GM21423 (cell line): ENCODE data around the gene ARL13A.
"Not testable (repeated sequence)": the region's sequence is repeated elsewhere in the genome, so short reads cannot be mapped to it uniquely, and the experiment has no call there.

ENCODE experiments used
- ATAC-seq: cut with Tn5 transposase; IDR thresholded peaks from one replicate; pipeline ENCODE4 v1.9.1; 2021; ENCODE audit warnings: mild to moderate bottlenecking, moderate library complexity; ENCODE audit not compliant: unreplicated experiment

ARL13A gene

DNA sequence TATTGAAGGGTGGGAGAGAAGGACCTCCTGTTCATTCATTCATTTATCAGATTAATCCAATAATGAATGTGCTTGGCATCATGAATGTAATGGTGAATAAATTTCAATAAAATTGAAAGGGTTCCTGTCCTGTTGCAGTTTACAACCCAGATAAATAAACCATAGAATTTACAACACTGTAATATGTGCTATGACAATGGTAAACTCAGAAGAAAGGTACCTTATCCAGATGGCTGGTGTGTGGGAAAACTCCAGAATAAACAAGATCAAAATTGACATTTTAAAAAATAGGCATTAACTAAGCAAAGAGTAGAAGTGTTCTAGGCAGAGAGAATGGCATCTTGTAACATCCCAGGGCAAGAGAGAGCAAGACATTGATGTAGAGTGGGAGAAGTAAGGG, 15.3 kb downstream of the ARL13A start:
- ATAC-seq = no peak

DNA sequence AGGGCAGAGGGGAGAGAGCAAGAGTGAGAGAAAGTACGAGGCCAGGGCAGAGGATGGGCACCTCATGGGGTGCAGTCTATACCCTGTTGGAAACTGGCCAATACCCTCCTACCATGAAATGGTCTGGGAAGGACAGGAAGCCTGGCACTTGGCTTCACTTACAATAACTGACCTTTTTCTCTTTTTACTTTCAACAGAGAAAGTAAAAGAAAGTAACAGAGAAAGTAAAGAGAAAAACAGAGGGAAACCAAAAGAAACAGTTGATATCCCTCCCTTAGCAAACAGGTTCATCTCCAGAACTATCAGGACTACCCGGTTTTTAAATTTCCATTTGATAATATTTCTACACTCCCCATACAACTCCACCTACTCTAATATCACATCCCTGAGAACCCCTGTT, 20.6 kb downstream of the ARL13A start:
- no peak for ATAC-seq

DNA sequence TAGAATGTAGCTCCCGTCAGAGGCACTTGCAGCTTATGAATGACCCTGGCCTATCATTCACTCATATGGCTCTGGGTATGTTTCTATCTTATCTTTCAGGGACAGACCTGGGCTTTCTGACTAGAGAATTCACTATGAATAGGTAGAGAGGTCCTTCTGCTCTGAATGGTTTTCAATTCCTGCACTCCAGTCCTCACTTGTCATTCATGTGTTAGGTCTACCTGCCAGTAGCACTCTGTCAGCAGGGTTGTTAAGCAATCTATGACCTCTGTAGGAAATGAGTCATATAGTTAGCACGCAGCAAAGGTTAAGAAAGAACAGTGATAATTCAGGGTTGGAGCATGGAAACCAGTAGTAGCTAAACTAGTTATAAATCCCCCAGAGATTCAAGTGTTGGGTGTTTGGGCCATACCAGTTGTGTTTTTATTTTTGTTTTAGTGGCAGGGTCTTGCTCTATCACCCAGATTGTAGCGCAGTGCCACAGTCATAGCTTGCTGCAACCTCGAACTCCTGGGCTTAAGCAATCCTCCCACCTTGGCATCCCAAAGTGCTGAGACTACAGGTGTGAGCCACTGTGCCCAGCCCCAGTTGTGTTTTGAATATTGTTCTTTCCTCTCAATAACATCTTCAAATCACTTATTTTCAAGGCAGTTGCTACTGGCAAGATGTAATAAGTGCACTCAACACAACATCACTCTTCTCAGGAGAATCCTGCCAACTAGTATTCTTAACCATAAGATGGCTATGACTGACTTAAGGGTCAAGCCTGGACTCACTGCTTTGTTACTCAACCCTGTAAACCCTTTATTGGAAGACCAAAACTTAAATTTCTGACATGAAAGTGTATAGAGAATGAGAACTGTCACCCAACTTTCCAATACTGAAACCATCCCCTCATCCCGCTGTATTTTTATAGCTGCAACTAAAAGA, 25.1 kb downstream of the ARL13A start:
- peak; percentile 87 for ATAC-seq

DNA sequence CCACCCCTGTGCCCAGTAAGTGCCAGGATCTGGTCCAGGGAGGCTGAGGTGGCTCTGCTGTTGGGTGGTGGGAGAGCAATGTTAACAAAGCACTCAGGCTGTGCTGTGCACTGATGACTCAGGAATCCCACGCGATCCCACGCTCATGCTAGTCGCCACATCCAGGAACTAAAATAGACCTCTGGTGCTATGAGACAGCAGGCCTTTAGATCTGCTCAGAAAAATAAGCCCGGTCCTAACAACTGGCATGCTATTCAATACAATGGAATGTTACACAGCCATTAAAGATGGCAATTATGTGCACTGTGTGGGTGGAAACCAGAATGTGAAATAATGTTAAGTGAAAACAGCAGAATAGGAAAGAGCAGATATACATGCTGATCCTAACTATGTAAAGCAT, 26.0 kb downstream of the ARL13A start:
- ATAC-seq = no peak

DNA sequence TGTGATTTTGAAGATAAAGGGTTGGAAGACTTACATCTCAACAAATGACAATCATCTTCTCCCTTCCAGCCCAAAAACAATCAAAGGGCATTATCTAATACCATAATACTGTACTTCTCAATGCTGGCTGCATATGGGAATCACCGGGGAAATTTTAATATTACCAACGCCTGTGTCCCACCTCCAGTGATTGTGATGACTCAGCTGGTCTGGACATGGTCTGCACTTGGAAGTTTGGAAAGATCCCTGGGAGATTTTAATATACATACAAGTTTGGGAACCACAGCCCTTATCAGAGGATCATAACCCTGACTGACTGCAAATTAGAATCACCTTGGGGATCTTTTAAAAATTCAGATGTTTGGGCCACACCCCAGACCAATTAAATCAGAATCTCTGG, 29.9 kb downstream of the ARL13A start:
- no peak for ATAC-seq

DNA sequence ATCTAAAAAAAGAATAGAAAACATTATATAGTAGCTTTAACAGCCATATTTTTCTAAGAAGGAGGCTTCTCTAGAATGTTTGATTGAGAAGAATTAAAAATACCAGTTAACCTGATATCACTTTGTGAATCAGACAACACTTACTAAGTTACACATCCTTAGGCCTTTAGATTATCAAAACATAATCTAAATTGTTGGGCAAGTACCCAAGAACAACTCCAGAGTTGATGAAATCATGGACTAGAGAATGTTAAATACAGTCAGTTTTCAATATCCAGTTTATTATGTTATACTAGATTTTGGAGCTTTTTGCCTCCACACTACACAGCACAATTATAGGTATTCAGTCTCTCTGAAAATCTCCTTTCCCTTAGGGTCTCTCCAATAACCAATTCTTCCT, 39.6 kb downstream of the ARL13A start:
- ATAC-seq = no peak

DNA sequence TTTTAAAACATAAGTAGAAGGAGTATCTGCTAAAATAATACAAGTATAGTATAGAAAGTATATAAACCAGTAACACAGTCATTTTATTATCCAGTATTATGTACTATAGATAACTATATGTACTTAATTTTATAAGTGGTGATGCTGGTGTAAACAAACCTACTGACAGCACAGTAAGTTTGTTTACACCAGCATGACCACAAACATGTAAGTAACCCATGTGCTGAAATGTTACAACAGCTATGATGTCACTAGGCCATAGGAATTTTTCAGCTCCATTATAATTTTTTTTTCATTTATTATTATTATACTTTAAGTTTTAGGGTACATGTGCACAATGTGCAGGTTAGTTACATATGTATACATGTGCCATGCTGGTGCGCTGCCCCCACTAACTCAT, 42.5 kb downstream of the ARL13A start:
- not testable (repeated sequence) for ATAC-seq

DNA sequence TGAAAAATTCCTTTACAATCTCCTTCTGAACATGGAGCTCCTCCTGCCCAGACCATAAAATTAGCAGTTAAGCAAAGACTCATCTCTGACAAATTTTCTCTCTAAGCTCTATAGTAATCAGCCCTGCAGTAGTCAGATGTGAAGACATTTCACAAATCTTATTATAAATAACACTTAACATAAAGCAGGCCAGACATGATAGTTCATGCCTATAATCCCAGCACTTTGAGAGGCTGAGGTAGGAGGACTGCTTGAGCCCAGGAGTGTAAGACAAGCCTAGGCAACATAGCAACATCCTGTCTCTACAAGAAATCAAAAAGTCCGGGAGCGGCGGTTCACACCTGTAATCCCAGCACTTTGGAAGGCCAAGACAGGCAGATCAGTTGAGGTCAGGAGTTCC, 52.5 kb downstream of the ARL13A start:
- ATAC-seq = no peak

DNA sequence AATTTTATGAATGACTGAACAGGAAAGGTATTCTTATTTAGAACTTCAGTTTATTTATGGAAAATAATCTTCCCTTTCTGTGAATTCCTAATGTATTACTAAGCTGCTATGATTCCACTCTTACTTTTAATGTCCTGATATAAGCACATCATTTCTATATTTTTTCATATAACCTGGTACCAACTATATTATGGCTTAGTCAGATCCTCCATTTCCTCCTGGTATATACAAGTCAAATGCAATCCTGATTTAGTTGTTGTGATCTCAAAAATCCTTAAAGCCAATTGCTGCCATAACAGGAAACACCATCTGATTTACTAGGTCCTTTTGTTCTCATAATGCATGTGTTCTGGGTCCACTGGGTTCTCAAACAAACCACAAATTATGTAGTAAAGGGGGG, 55.6 kb downstream of the ARL13A start:
- ATAC-seq = no peak

DNA sequence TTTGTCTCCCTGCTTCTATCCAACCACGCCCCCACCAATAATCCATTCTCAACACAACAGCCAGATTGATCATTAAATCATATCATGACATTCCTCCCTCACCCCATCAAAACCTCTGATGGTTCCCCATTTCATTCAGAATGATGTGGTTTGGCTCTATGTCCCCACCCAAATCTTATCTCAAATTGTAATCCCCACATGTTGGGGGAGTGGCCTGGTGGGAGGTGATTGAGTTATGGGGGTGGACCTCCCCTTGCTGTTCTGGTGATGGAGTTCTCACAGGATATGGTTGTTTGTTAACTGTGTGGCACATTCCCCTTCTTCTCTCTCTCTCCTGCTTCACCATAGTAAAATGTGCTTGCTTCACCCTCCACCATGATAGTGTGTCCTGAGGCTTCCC, 59.1 kb downstream of the ARL13A start:
- ATAC-seq = no peak

DNA sequence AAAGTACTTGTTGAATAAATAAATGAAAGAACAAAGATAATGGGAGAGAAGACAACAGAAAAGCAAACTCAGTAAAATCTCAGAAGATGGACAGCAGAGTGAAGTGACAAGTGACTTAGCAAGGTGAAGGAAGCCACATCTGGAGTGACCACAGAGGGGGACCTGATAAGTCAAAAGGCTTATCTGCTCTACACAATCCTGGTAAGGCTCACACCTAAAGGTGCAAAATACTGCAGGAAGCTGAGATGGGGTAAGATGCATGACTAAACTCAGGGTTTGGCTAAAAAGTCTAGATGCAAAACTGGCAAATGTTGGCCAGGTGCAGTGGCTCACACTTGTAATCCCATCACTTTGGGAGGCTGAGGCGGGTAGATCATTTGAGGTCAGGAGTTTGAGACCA, 60.2 kb downstream of the ARL13A start:
- ATAC-seq = no peak

DNA sequence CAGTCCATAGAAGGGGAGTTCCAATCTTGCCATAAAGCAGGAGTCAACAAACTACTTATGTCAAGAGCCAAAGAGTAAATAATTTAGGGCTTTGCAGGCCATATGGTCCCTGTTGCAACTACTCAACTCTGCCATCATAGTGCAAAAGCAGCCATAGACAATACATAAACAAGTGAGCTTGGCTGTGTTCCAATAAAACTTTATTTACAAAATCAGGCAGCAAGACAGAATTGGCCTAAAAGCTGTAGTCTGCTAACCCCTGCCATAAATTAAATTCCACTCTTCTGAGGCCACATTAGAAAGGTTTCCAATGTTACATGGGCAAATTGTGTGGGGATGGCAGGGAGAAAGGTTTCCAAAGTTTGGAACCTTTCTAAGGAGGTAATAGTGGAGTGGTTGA, 67.7 kb downstream of the ARL13A start:
- ATAC-seq = no peak

DNA sequence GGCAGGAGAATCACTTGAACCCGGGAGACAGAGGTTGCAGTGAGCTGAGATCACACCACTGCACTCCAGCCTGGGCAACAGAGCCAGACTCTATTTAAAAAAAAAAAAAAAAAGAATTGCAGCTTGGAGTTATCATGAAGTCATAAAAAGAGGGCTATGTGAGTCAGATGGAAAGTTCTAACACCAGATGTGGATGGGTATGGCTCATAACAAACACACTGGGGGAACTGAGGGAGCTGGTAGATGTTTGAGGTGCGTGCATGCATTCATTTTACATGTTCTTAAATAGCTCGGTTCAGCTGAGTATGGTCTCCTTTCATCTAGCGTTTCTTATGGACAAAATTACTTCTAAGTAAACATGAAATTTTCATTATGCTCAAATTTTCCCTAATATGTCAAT, 70.7 kb downstream of the ARL13A start:
- ATAC-seq = no peak
